ENCODE data around the gene DAW1.

DNA sequence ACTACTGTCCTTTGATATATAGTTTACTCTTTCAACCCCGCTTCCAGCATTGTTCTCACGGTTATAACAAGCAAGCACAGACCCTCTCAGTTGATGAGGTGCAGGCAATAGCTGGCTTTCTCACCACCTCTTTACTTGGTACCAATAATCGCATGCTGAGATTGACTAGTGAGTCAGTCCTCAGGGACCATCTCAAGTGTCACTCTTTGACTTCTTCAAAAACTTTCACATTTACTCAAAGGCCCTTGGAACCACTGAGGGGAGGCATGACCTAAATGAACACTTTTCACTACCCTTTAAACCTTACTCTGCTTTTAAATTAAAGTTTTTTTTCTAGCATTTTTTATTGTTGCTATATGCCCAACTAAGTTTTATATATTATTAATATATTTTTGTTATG is 101.8 kb downstream of the DAW1 start:
- TF ChIP-seq, protein P1, sequence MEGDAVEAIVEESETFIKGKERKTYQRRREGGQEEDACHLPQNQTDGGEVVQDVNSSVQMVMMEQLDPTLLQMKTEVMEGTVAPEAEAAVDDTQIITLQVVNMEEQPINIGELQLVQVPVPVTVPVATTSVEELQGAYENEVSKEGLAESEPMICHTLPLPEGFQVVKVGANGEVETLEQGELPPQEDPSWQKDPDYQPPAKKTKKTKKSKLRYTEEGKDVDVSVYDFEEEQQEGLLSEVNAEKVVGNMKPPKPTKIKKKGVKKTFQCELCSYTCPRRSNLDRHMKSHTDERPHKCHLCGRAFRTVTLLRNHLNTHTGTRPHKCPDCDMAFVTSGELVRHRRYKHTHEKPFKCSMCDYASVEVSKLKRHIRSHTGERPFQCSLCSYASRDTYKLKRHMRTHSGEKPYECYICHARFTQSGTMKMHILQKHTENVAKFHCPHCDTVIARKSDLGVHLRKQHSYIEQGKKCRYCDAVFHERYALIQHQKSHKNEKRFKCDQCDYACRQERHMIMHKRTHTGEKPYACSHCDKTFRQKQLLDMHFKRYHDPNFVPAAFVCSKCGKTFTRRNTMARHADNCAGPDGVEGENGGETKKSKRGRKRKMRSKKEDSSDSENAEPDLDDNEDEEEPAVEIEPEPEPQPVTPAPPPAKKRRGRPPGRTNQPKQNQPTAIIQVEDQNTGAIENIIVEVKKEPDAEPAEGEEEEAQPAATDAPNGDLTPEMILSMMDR (IDR thresholded peaks at IDR 0.05) = no peak
- TF ChIP-seq POLR2AphosphoS5 (IDR thresholded peaks at IDR 0.05; ENCODE audit: insufficient read depth in 1 of 2, low read depth in 1 of 2) = no peak
- no peak for TF ChIP-seq POLR2A (IDR thresholded peaks at IDR 0.05)
